Spleen (tissue), 7 donors: ENCODE results near the gene FRMD7.

ENCODE experiments used
- POLR2A ChIP-seq, 3 donors: fragments of 450-650 bp; IDR thresholded peaks; one replicate each; pipeline ENCODE4 v1.5.1; 2017; ENCODE audit warnings: antibody characterized with exemption in 3 of 3, mild to moderate bottlenecking in 1 of 3
- POLR2AphosphoS5 ChIP-seq, 3 donors: sonication (generic); formaldehyde crosslinking; IDR thresholded peaks; one replicate each; pipeline ENCODE4 v1.5.1; 2017; ENCODE audit warnings: antibody characterized with exemption in 3 of 3
- TF ChIP-seq, protein P1 (sequence below), 11 experiments: fragments of 200-600 bp in 7 of 11; fragments of 450-650 bp in 4 of 11; sonication (generic) in 4 of 11; IDR thresholded peaks in 8 of 11; conservative IDR thresholded peaks in 3 of 11; 1 replicate in 7 of 11; 2 replicates in 4 of 11; pipeline versions ENCODE4 v1.4.0 to v1.8.0; 2016 to 2021; ENCODE audit warnings: antibody characterized with exemption in 11 of 11, inconsistent platforms in 4 of 11, mild to moderate bottlenecking in 1 of 11
- donor health status: DM: no; HTN: no; CAD: no; lungs with moderate emphysema.
- donor health status: DM: no; HTN: no; CAD: no.
- donor health status: DM: no; HTN: no; CAD: no.

GRCh38 chrX:132119821-132120515 is 7.9 kb downstream of the FRMD7 start:
- TF ChIP-seq POLR2AphosphoS5 (IDR thresholded peaks at IDR 0.05), result no peak
- TF ChIP-seq, protein P1, sequence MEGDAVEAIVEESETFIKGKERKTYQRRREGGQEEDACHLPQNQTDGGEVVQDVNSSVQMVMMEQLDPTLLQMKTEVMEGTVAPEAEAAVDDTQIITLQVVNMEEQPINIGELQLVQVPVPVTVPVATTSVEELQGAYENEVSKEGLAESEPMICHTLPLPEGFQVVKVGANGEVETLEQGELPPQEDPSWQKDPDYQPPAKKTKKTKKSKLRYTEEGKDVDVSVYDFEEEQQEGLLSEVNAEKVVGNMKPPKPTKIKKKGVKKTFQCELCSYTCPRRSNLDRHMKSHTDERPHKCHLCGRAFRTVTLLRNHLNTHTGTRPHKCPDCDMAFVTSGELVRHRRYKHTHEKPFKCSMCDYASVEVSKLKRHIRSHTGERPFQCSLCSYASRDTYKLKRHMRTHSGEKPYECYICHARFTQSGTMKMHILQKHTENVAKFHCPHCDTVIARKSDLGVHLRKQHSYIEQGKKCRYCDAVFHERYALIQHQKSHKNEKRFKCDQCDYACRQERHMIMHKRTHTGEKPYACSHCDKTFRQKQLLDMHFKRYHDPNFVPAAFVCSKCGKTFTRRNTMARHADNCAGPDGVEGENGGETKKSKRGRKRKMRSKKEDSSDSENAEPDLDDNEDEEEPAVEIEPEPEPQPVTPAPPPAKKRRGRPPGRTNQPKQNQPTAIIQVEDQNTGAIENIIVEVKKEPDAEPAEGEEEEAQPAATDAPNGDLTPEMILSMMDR (IDR thresholded peaks at IDR 0.05 in 8 of 11, conservative IDR thresholded peaks at IDR 0.05 in 3 of 11), result no peak
- no peak for TF ChIP-seq POLR2A (IDR thresholded peaks at IDR 0.05)
